Measurements from ENCODE around the gene MROH2B. TPM values are rescaled to one million over a fixed set of nuclear protein-coding genes. Genes with fewer than 3 reads are reported as not detected.

Gene MROH2B
- total and polyA plus RNA-seq, 4 donors: not detected

GRCh38 chr5:40981420-40981819 lies 89.7 kb downstream of the MROH2B start:
- peak in 1 of 6 donors; percentile 2 for DNase-seq (ENCODE audit: low read depth in 4 of 6, low spot score in 6 of 6)
- WGBS (ENCODE audit: insufficient coverage): 73% methylated on average over 5 of the region's 9 CpGs
- no peaks in the 10 kb centered on the region for H3K9me3 ChIP-seq (ENCODE audit: control insufficient read depth, insufficient read depth, low read length)
- no peaks in the 10 kb centered on the region for H3K36me3 ChIP-seq (ENCODE audit: control insufficient read depth, insufficient read depth, low read length)
- no peaks in the 10 kb centered on the region for H3K4me1 ChIP-seq (ENCODE audit: control insufficient read depth, insufficient read depth, low read length)
- H3K27me3 ChIP-seq (ENCODE audit: control insufficient read depth, insufficient read depth, low read length): no peaks in the 10 kb centered on the region
- no peak overlapping the region for H3K27ac ChIP-seq (ENCODE audit: low read depth, low read length)
- H3K4me3 ChIP-seq (ENCODE audit: low read depth, low read length): no peak overlapping the region

GRCh38 chr5:40976836-40977235 lies 94.3 kb downstream of the MROH2B start:
- Histone ChIP-seq H3K36me3 (ENCODE audit: control insufficient read depth, insufficient read depth, low read length) (no peaks in the 10 kb centered on the region), H3K27ac (ENCODE audit: low read depth, low read length) (no peak overlapping the region), H3K4me1 (ENCODE audit: control insufficient read depth, insufficient read depth, low read length) (no peaks in the 10 kb centered on the region), H3K4me3 (ENCODE audit: low read depth, low read length) (no peak overlapping the region), H3K9me3 (ENCODE audit: control insufficient read depth, insufficient read depth, low read length) (no peaks in the 10 kb centered on the region), H3K27me3 (ENCODE audit: control insufficient read depth, insufficient read depth, low read length) (no peaks in the 10 kb centered on the region)
- 37% methylated on average over 2 of the region's 3 CpGs for WGBS (ENCODE audit: insufficient coverage)
- DNase-seq (ENCODE audit: low read depth in 4 of 6, low spot score in 6 of 6): peak in 2 of 6 donors; percentile 7 to 35

DNA sequence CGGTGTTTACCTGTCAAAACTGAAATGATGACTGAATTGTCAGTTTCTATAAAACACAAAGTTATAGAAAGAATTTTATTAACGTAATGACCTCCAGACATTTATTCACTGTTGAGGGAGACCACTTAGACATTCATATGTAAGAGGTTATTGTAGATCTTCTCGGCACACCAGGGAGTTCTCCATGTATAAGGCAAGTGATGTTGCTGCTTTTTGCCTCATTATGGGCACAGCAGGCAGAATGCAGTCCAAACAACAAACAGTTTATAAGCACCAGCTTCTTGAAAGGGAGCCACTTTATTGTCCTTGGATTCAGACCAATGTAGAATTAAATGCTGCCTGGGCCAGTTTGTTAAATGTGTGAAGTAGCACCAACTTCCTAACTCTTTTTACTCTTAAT lies 95.1 kb downstream of the MROH2B start:
- Histone ChIP-seq H3K36me3 (ENCODE audit: control insufficient read depth, insufficient read depth, low read length) (no peaks in the 10 kb centered on the region), H3K27me3 (ENCODE audit: control insufficient read depth, insufficient read depth, low read length) (no peaks in the 10 kb centered on the region), H3K4me3 (ENCODE audit: low read depth, low read length) (no peak overlapping the region), H3K9me3 (ENCODE audit: control insufficient read depth, insufficient read depth, low read length) (no peaks in the 10 kb centered on the region), H3K4me1 (ENCODE audit: control insufficient read depth, insufficient read depth, low read length) (no peaks in the 10 kb centered on the region), H3K27ac (ENCODE audit: low read depth, low read length) (no peak overlapping the region)
- peak in 2 of 6 donors; percentile 14 to 53 for DNase-seq (ENCODE audit: low read depth in 4 of 6, low spot score in 6 of 6)
- no CpG with 5 or more reads among the region's 3 CpGs for WGBS (ENCODE audit: insufficient coverage)

- WGBS (ENCODE audit: insufficient coverage): 100% methylated on average over 1 of the region's 3 CpGs
- Histone ChIP-seq H3K27ac (ENCODE audit: low read depth, low read length) (no peak overlapping the region), H3K4me1 (ENCODE audit: control insufficient read depth, insufficient read depth, low read length) (no peaks in the 10 kb centered on the region), H3K4me3 (ENCODE audit: low read depth, low read length) (no peak overlapping the region), H3K36me3 (ENCODE audit: control insufficient read depth, insufficient read depth, low read length) (no peaks in the 10 kb centered on the region), H3K9me3 (ENCODE audit: control insufficient read depth, insufficient read depth, low read length) (no peaks in the 10 kb centered on the region), H3K27me3 (ENCODE audit: control insufficient read depth, insufficient read depth, low read length) (no peaks in the 10 kb centered on the region)
- DNase-seq (ENCODE audit: low read depth in 4 of 6, low spot score in 6 of 6): no peak
These were observed 97.7 kb downstream of the MROH2B start for GRCh38 chr5:40973364-40974004.

- Histone ChIP-seq H3K4me1 (ENCODE audit: control insufficient read depth, insufficient read depth, low read length) (no peaks in the 10 kb centered on the region), H3K27ac (ENCODE audit: low read depth, low read length) (no peak overlapping the region), H3K9me3 (ENCODE audit: control insufficient read depth, insufficient read depth, low read length) (no peaks in the 10 kb centered on the region), H3K36me3 (ENCODE audit: control insufficient read depth, insufficient read depth, low read length) (no peaks in the 10 kb centered on the region), H3K4me3 (ENCODE audit: low read depth, low read length) (no peak overlapping the region), H3K27me3 (ENCODE audit: control insufficient read depth, insufficient read depth, low read length) (no peaks in the 10 kb centered on the region)
- 84% methylated on average over 2 of the region's 2 CpGs for WGBS (ENCODE audit: insufficient coverage)
- DNase-seq (ENCODE audit: low read depth in 4 of 6, low spot score in 6 of 6): no peak
These were observed 98.7 kb downstream of the MROH2B start for GRCh38 chr5:40972434-40972833.

DNA sequence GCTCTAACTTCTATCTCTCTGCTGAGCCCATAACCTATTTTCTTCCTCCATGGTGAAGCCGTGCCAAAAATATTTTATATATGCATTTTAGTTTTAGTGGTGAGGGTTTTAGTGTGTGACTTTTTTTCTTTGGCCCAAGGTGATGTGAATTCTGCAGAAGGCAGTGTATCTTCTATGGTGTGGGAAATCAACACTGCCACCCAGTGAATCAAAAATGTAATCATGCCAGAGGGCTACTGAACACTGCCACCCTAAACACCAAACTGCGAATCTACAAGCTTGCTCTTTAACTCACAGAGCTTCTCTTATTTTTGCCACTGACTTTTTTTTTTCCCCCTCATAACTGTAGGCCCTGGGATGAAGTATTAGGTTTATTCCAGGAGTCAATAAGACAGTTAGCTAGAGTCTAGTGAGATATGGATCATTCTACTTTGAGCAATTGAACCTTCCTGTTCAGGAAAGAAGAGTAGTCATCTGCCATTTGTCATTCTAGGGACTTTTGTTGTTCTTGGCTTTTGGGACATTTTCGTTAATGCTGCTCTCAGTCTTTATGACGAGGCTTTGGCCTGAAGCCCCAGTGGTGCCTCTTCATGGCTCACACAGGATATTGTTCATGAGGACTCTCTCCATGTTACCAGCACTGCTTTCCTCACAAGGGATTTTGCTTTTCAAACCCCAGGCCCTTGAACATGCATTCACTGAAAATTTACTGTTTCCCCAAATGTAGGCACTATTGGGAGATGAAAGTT lies 108.8 kb downstream of the MROH2B start:
- Histone ChIP-seq H3K9me3 (ENCODE audit: control insufficient read depth, insufficient read depth, low read length) (peaks cover 2% of the 10 kb centered on the region), H3K27me3 (ENCODE audit: control insufficient read depth, insufficient read depth, low read length) (no peaks in the 10 kb centered on the region), H3K36me3 (ENCODE audit: control insufficient read depth, insufficient read depth, low read length) (no peaks in the 10 kb centered on the region), H3K4me3 (ENCODE audit: low read depth, low read length) (no peak overlapping the region), H3K4me1 (ENCODE audit: control insufficient read depth, insufficient read depth, low read length) (no peaks in the 10 kb centered on the region), H3K27ac (ENCODE audit: low read depth, low read length) (no peak overlapping the region)
- WGBS (ENCODE audit: insufficient coverage): 83% methylated on average over 2 of the region's 4 CpGs
- DNase-seq (ENCODE audit: low read depth in 4 of 6, low spot score in 6 of 6): no peak

- 87% methylated on average over 1 of the region's 1 CpG for WGBS (ENCODE audit: insufficient coverage)
- H3K36me3 ChIP-seq (ENCODE audit: control insufficient read depth, insufficient read depth, low read length): no peaks in the 10 kb centered on the region
- H3K27me3 ChIP-seq (ENCODE audit: control insufficient read depth, insufficient read depth, low read length): no peaks in the 10 kb centered on the region
- no peak overlapping the region for H3K27ac ChIP-seq (ENCODE audit: low read depth, low read length)
- H3K9me3 ChIP-seq (ENCODE audit: control insufficient read depth, insufficient read depth, low read length): peaks cover 2% of the 10 kb centered on the region
- H3K4me1 ChIP-seq (ENCODE audit: control insufficient read depth, insufficient read depth, low read length): no peaks in the 10 kb centered on the region
- no peak overlapping the region for H3K4me3 ChIP-seq (ENCODE audit: low read depth, low read length)
- DNase-seq (ENCODE audit: low read depth in 4 of 6, low spot score in 6 of 6): no peak
These were observed 111.1 kb downstream of the MROH2B start for GRCh38 chr5:40960037-40960436.

- Histone ChIP-seq H3K4me1 (ENCODE audit: control insufficient read depth, insufficient read depth, low read length) (no peaks in the 10 kb centered on the region), H3K4me3 (ENCODE audit: low read depth, low read length) (no peak overlapping the region), H3K9me3 (ENCODE audit: control insufficient read depth, insufficient read depth, low read length) (peaks cover 2% of the 10 kb centered on the region), H3K27ac (ENCODE audit: low read depth, low read length) (no peak overlapping the region), H3K36me3 (ENCODE audit: control insufficient read depth, insufficient read depth, low read length) (no peaks in the 10 kb centered on the region), H3K27me3 (ENCODE audit: control insufficient read depth, insufficient read depth, low read length) (no peaks in the 10 kb centered on the region)
- no CpG with 5 or more reads among the region's 5 CpGs for WGBS (ENCODE audit: insufficient coverage)
- DNase-seq (ENCODE audit: low read depth in 4 of 6, low spot score in 6 of 6): no peak
These were observed 112.3 kb downstream of the MROH2B start for GRCh38 chr5:40958811-40959210.

DNA sequence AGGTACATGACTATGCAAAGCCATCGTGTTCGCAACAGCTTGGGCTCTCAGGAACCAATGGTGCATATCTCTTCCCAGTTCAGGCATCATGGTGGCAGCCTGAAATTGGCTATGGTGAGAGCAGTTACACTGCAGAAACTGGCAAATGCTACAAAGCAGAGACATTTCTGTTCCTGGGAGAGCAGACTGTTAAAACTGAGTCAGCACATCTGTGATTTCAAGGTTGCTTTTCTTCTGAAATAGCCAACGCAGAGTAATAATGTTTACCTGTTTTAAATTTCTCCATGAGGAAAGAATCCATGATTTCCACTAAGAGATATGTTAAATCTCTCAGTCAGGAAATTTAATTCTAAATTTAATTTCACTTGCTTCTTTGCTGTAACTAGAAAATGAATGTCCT lies 114.1 kb downstream of the MROH2B start:
- Histone ChIP-seq H3K36me3 (ENCODE audit: control insufficient read depth, insufficient read depth, low read length) (no peaks in the 10 kb centered on the region), H3K4me3 (ENCODE audit: low read depth, low read length) (no peak overlapping the region), H3K4me1 (ENCODE audit: control insufficient read depth, insufficient read depth, low read length) (no peaks in the 10 kb centered on the region), H3K9me3 (ENCODE audit: control insufficient read depth, insufficient read depth, low read length) (peaks cover 2% of the 10 kb centered on the region), H3K27ac (ENCODE audit: low read depth, low read length) (no peak overlapping the region), H3K27me3 (ENCODE audit: control insufficient read depth, insufficient read depth, low read length) (no peaks in the 10 kb centered on the region)
- peak in 1 of 6 donors; percentile 7 for DNase-seq (ENCODE audit: low read depth in 4 of 6, low spot score in 6 of 6)
- 75% methylated on average over 2 of the region's 3 CpGs for WGBS (ENCODE audit: insufficient coverage)

DNA sequence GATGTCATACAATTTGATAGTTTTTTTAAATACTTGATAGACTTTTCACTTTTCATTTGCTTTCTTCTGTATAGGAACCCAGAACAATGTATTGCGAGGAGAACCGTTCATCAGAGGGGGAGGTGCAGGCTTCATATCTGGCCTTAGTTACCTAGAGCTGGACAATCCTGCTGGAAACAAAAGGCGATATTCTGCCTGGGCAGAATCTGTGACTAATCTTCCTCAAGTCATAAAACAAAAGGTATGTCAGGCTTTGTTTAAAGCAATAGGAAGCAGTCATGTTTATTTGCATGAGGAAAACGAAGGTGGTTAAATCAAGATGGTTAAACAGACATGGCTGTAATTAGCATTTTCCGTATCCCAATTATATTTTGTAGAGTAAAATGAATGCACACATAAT lies 115.8 kb downstream of the MROH2B start:
- no peaks in the 10 kb centered on the region for H3K27me3 ChIP-seq (ENCODE audit: control insufficient read depth, insufficient read depth, low read length)
- H3K9me3 ChIP-seq (ENCODE audit: control insufficient read depth, insufficient read depth, low read length): peaks cover 2% of the 10 kb centered on the region
- no peak overlapping the region for H3K27ac ChIP-seq (ENCODE audit: low read depth, low read length)
- H3K36me3 ChIP-seq (ENCODE audit: control insufficient read depth, insufficient read depth, low read length): no peaks in the 10 kb centered on the region
- no peaks in the 10 kb centered on the region for H3K4me1 ChIP-seq (ENCODE audit: control insufficient read depth, insufficient read depth, low read length)
- WGBS (ENCODE audit: insufficient coverage): 81% methylated on average over 2 of the region's 5 CpGs
- no peak for DNase-seq (ENCODE audit: low read depth in 4 of 6, low spot score in 6 of 6)
- no peak overlapping the region for H3K4me3 ChIP-seq (ENCODE audit: low read depth, low read length)

Data from spinal cord (tissue), 10 donors.